Measurements from ENCODE around the gene DEPP1. TPM values are rescaled to one million over a fixed set of nuclear protein-coding genes. Genes with fewer than 3 reads are reported as not detected.

The DEPP1 gene
- total RNA-seq, 1 donor from 2014 or later = 20.1 TPM

DNA sequence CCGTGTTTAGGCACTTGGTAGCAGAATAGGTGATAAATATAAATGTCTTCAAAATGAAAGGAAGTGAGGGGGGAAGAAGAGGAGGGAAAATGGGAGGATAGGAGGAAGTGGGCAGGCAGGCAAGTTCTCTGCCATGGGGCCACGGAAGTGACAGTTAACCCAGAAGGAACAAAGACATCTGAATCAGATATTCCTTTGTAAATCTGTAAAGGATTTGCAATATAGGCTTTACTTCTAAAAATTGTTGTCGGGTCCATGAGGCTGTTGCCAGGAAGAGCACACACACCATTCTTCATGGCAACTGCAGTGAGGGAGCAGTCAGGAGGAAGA is 42.7 kb downstream of the DEPP1 start:
- DNase-seq (ENCODE audit: low read depth) = no peak
- TF ChIP-seq, protein P1, sequence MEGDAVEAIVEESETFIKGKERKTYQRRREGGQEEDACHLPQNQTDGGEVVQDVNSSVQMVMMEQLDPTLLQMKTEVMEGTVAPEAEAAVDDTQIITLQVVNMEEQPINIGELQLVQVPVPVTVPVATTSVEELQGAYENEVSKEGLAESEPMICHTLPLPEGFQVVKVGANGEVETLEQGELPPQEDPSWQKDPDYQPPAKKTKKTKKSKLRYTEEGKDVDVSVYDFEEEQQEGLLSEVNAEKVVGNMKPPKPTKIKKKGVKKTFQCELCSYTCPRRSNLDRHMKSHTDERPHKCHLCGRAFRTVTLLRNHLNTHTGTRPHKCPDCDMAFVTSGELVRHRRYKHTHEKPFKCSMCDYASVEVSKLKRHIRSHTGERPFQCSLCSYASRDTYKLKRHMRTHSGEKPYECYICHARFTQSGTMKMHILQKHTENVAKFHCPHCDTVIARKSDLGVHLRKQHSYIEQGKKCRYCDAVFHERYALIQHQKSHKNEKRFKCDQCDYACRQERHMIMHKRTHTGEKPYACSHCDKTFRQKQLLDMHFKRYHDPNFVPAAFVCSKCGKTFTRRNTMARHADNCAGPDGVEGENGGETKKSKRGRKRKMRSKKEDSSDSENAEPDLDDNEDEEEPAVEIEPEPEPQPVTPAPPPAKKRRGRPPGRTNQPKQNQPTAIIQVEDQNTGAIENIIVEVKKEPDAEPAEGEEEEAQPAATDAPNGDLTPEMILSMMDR (conservative IDR thresholded peaks at IDR 0.05; ENCODE audit: low read depth, low read length) = no peak
- no peak overlapping the region for H3K4me3 ChIP-seq (ENCODE audit: low read depth, low read length)

- DNase-seq (ENCODE audit: low read depth) = peak; percentile 95
- TF ChIP-seq, protein P1 (conservative IDR thresholded peaks at IDR 0.05; ENCODE audit: low read depth, low read length) = peak; percentile 23
- no peak overlapping the region for H3K4me3 ChIP-seq (ENCODE audit: low read depth, low read length)
Measured at GRCh38 chr10:44935201-44935965, 43.2 kb downstream of the DEPP1 start.

DNA sequence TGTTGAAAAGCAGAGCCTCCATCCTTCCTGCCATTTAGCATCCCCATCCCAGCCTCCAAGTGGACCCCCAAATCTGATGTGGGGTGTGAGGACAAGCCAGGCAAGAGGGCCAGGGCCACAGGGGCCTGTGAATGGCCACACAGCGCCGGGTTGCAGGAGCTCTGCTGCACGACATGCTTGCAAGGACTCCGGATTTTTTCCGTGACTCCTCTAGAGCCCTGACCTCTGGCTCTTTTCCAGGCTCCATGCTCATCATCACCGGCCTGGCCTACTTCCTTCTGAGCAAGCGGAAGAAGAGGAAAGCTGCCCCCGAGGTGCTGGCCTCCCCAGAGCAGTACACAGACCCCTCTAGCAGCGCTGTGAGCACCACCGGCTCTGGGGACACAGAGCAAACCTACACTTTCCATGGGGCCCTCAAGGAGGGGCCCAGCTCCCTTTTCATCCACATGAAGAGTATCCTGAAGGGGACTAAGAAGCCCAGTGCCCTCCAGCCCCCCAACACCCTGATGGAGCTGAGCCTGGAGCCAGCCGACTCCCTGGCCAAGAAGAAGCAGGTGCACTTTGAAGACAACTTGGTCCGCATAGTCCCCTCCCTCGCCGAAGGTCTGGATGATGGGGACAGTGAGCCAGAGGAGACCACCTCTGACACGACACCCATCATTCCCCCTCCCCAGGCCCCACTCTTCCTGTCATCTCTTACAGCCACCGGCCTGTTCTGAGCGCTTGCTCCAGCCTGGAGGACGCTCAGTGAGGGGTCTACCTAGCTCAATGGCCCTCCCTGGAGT is 44.0 kb downstream of the DEPP1 start:
- no peak for DNase-seq (ENCODE audit: low read depth)
- no peak overlapping the region for H3K4me3 ChIP-seq (ENCODE audit: low read depth, low read length)
- TF ChIP-seq, protein P1 (conservative IDR thresholded peaks at IDR 0.05; ENCODE audit: low read depth, low read length) = no peak

GRCh38 chr10:44933451-44934321 is 44.9 kb downstream of the DEPP1 start:
- TF ChIP-seq, protein P1 (conservative IDR thresholded peaks at IDR 0.05; ENCODE audit: low read depth, low read length) = no peak

DNA sequence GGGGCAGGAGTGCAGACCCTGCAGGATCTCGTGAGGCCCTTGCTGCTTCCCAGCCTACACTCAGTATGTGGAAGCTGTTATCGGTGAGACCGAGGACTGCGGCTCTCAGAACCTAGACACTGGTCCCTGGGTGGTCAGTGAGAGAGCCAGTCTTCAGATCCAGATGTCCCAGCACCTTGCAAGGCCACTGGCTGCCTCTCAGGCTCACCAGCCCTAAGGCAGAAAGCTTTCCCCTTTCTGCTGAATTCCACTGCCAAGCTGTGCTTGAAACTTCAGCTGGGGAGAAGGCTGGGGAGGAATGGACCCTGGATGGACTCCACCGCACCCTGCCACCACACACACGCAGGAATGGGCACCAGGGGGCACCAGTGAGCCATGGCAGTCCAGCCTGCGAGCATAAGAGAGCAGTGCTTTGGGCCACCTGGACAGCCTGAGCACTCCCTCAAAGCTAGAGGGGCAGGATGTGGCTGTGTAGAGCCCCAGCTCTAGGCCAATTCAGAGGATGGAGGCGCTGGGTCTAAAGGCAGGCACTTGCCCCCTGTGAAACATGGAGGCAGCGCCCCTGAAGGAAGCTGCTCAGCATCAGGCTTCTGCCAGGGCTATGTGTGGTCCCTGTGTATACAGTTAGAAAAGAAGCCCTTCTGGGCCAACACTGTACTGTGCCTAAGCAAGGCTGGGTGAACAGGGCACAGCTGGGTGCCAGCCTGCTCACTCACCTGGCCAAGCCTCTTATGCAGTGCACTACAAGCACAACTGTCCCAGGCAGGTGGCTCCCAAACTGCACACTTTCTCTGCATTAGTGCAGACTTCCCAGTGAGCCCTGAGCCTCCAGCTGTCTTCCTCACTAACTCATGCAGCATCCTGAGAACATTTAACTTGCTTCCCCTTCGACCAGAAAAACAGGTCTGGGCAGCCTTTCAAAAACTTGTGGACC is 45.8 kb downstream of the DEPP1 start:
- TF ChIP-seq, protein P1 (conservative IDR thresholded peaks at IDR 0.05; ENCODE audit: low read depth, low read length) = peak; percentile 98
- no peak overlapping the region for H3K4me3 ChIP-seq (ENCODE audit: low read depth, low read length)
- no peak for DNase-seq (ENCODE audit: low read depth)

More at GRCh38 chr10:44933451-44934321, 44.9 kb downstream of the DEPP1 start:
- H3K4me3 ChIP-seq (ENCODE audit: low read depth, low read length) = no peak overlapping the region
- DNase-seq (ENCODE audit: low read depth) = no peak

Measured in epithelial cell of proximal tubule (primary cell).